Progenitor cell of endocrine pancreas (in vitro differentiated cells): Measurements from ENCODE around the gene GJA5. TPM values are rescaled to one million over a fixed set of nuclear protein-coding genes. Genes with fewer than 3 reads are reported as not detected.

Experiments used
- DNase-seq: peaks from one replicate; pipeline ENCODE4 v3.0.0; 2021; ENCODE audit warnings: low spot score; ENCODE audit not compliant: unreplicated experiment
- H3K27ac Mint-ChIP-seq: 2 replicates; pipeline ENCODE4 v1.8.0; 2021; ENCODE audit warnings: mild to moderate bottlenecking, moderate library complexity, mixed read lengths
- H3K27me3 Mint-ChIP-seq: 2 replicates; pipeline ENCODE4 v1.8.0; 2021; ENCODE audit warnings: mixed read lengths
- H3K36me3 Mint-ChIP-seq: 2 replicates; pipeline ENCODE4 v1.8.0; 2022; ENCODE audit warnings: mixed read lengths; ENCODE audit not compliant: insufficient read depth
- H3K4me1 Mint-ChIP-seq: 2 replicates; pipeline ENCODE4 v1.8.0; 2021; ENCODE audit warnings: low read depth, mixed read lengths
- H3K4me3 Mint-ChIP-seq: 2 replicates; pipeline ENCODE4 v1.8.0; 2021; ENCODE audit warnings: low read depth, mild to moderate bottlenecking, moderate library complexity, mixed read lengths
- H3K9me3 Mint-ChIP-seq: 2 replicates; pipeline ENCODE4 v1.8.0; 2021; ENCODE audit warnings: low read depth, mixed read lengths
- CTCF ChIP-seq: fragments of 200-600 bp; sonication (generic); IDR thresholded peaks from one replicate; pipeline ENCODE4 v1.5.0; 2021; ENCODE audit warnings: antibody characterized with exemption, mild to moderate bottlenecking; ENCODE audit not compliant: unreplicated experiment
- total RNA-seq: library from RNA; stranded (reverse); gene quantifications from 2 replicates; pipeline ENCODE4 v1.2.1, GENCODE V29; 2021

The GJA5 gene
- total RNA-seq, 1 donor from 2014 or later: not detected

- Mint-ChIP-seq H3K36me3 (no peaks in the 10 kb centered on the region), H3K27me3 (peaks cover 36% of the 10 kb centered on the region), H3K4me3 (no peak overlapping the region), H3K9me3 (no peaks in the 10 kb centered on the region), H3K4me1 (no peaks in the 10 kb centered on the region), H3K27ac (no peak overlapping the region)
- DNase-seq: no peak
- no peak for TF ChIP-seq CTCF
These were observed 10.6 kb downstream of the GJA5 start for GRCh38 chr1:147749792-147750191.

- Mint-ChIP-seq H3K4me1 (no peaks in the 10 kb centered on the region), H3K27ac (no peak overlapping the region), H3K36me3 (no peaks in the 10 kb centered on the region), H3K9me3 (no peaks in the 10 kb centered on the region), H3K27me3 (peaks cover 36% of the 10 kb centered on the region), H3K4me3 (no peak overlapping the region)
- no peak for DNase-seq
- TF ChIP-seq CTCF: no peak
These were observed 11.6 kb downstream of the GJA5 start for GRCh38 chr1:147748676-147749350.

- no peak overlapping the region for H3K4me3 Mint-ChIP-seq
- TF ChIP-seq CTCF: no peak
- H3K9me3 Mint-ChIP-seq: no peaks in the 10 kb centered on the region
- no peaks in the 10 kb centered on the region for H3K4me1 Mint-ChIP-seq
- no peak for DNase-seq
- no peak overlapping the region for H3K27ac Mint-ChIP-seq
- peaks cover 36% of the 10 kb centered on the region for H3K27me3 Mint-ChIP-seq
- no peaks in the 10 kb centered on the region for H3K36me3 Mint-ChIP-seq
These were observed 12.4 kb downstream of the GJA5 start for GRCh38 chr1:147747966-147748365.

- no peak for TF ChIP-seq CTCF
- H3K9me3 Mint-ChIP-seq: no peaks in the 10 kb centered on the region
- no peak for DNase-seq
- no peak overlapping the region for H3K4me3 Mint-ChIP-seq
- no peaks in the 10 kb centered on the region for H3K36me3 Mint-ChIP-seq
- peaks cover 27% of the 10 kb centered on the region for H3K27me3 Mint-ChIP-seq
- no peaks in the 10 kb centered on the region for H3K4me1 Mint-ChIP-seq
- H3K27ac Mint-ChIP-seq: no peak overlapping the region
These were observed 15.1 kb downstream of the GJA5 start for GRCh38 chr1:147745271-147745670.

GRCh38 chr1:147741065-147741464 lies 19.3 kb downstream of the GJA5 start:
- Mint-ChIP-seq H3K9me3 (no peaks in the 10 kb centered on the region), H3K4me1 (no peaks in the 10 kb centered on the region), H3K27me3 (peaks cover 14% of the 10 kb centered on the region), H3K27ac (no peak overlapping the region), H3K4me3 (no peak overlapping the region), H3K36me3 (no peaks in the 10 kb centered on the region)
- DNase-seq: no peak
- no peak for TF ChIP-seq CTCF
